K562 (cell line): ENCODE measurements around the gene PHACTR3. TPM values are rescaled to one million over a fixed set of nuclear protein-coding genes. Genes with fewer than 3 reads are reported as not detected.

ENCODE experiments used
- ESRRB ChIP-seq: fragments of 250-450 bp; sonication (Bioruptor Pico); IDR thresholded peaks from 2 replicates; pipeline ENCODE4 v1.5.0; 2020; ENCODE audit warnings: mild to moderate bottlenecking, moderate library complexity, borderline replicate concordance
- FOXM1 ChIP-seq, 2 experiments: fragments of 450-650 bp in 1 of 2; sonication (generic) in 1 of 2; formaldehyde crosslinking in 1 of 2; IDR thresholded peaks; 2 replicates each; pipeline versions ENCODE4 v1.6.1 to v1.9.0; 2017 to 2022; ENCODE audit warnings: low read depth in 2 of 2, mild to moderate bottlenecking in 2 of 2, missing genetic modification reagents in 1 of 2, moderate library complexity in 1 of 2
- HNRNPL ChIP-seq: fragments of 200-400 bp; formaldehyde crosslinking; IDR thresholded peaks from 2 replicates; pipeline ENCODE4 v1.6.1; 2017; ENCODE audit warnings: low read depth, mild to moderate bottlenecking, low read length
- HOMEZ ChIP-seq: fragments of 250-450 bp; sonication (Bioruptor Pico); IDR thresholded peaks from 2 replicates; pipeline ENCODE4 v1.4.0; 2020; ENCODE audit warnings: mild to moderate bottlenecking, moderate library complexity
- NCOA4 ChIP-seq: fragments of 450-650 bp; IDR thresholded peaks from 2 replicates; pipeline ENCODE4 v1.6.1; 2018; ENCODE audit warnings: mild to moderate bottlenecking; ENCODE audit not compliant: partially characterized antibody
- SP1 ChIP-seq: sonication (generic); formaldehyde crosslinking; IDR thresholded peaks from 2 replicates; pipeline ENCODE4 v1.8.1; 2022; ENCODE audit warnings: mild to moderate bottlenecking, missing genetic modification reagents
- ZBTB43 ChIP-seq: sonication (generic); formaldehyde crosslinking; IDR thresholded peaks from 2 replicates; pipeline ENCODE4 v1.8.0; 2023; ENCODE audit warnings: mild to moderate bottlenecking, missing genetic modification reagents
- ZNF583 ChIP-seq: fragments of 250-450 bp; sonication (Bioruptor Pico); IDR thresholded peaks from 2 replicates; pipeline ENCODE4 v1.4.0; 2020
- polyA plus RNA-seq, 8 experiments: library from polyadenylated mRNA; depleted of rRNA in 4 of 8; stranded (reverse) in 5 of 8; unstranded in 3 of 8; fragments of >200 nt; fragmentation: Nextera tagmentation in 2 of 8; fragmentation: Illumina TruSeq in 1 of 8; extraction: Ambion mirVana in 2 of 8; extraction: Trizol in 1 of 8; gene quantifications; 2 replicates each; pipeline versions ENCODE4 v1.2.1 to v1.2.3, GENCODE V29; 2011 to 2014; ENCODE audit warnings: inconsistent platforms in 1 of 8, missing spikeins in 1 of 8
- total RNA-seq, 7 experiments: library from RNA; depleted of rRNA in 6 of 7; stranded (reverse); fragments of >200 nt in 6 of 7; fragmentation: Illumina TruSeq in 2 of 7; extraction: Trizol in 2 of 7; gene quantifications; 2 replicates each; pipeline versions ENCODE4 v1.2.1 to v1.2.3, GENCODE V29; 2011 to 2021; ENCODE audit warnings: low replicate concordance in 1 of 7
- TF ChIP-seq, protein P1 (sequence below): fragments of 250-450 bp; sonication (Bioruptor Pico); IDR thresholded peaks from 2 replicates; pipeline ENCODE4 v1.5.0; 2021; ENCODE audit warnings: mild to moderate bottlenecking, moderate library complexity

PHACTR3 gene
- total and polyA plus RNA-seq, 9 of the 15 experiments (the other 6 are each of a cell fraction or from before 2014, with no cell fraction given), result not detected

GRCh38 chr20:59605601-59606364 lies 1.4 kb downstream of the PHACTR3 start (continued):
- no peak for TF ChIP-seq NCOA4
- TF ChIP-seq FOXM1 (IDR thresholded peaks at IDR 0.05; ENCODE audit: low read depth), result no peak
- no peak for TF ChIP-seq FOXM1 (CRISPR knock-in tag; IDR thresholded peaks at IDR 0.05; ENCODE audit: low read depth)
- TF ChIP-seq HOMEZ (CRISPR knock-in tag), result no peak
- no peak for TF ChIP-seq ESRRB (CRISPR knock-in tag)
- no peak for TF ChIP-seq SP1 (CRISPR knock-in tag)
- TF ChIP-seq ZNF583 (CRISPR knock-in tag), result no peak
- TF ChIP-seq ZBTB43, result no peak
- TF ChIP-seq, protein P1, sequence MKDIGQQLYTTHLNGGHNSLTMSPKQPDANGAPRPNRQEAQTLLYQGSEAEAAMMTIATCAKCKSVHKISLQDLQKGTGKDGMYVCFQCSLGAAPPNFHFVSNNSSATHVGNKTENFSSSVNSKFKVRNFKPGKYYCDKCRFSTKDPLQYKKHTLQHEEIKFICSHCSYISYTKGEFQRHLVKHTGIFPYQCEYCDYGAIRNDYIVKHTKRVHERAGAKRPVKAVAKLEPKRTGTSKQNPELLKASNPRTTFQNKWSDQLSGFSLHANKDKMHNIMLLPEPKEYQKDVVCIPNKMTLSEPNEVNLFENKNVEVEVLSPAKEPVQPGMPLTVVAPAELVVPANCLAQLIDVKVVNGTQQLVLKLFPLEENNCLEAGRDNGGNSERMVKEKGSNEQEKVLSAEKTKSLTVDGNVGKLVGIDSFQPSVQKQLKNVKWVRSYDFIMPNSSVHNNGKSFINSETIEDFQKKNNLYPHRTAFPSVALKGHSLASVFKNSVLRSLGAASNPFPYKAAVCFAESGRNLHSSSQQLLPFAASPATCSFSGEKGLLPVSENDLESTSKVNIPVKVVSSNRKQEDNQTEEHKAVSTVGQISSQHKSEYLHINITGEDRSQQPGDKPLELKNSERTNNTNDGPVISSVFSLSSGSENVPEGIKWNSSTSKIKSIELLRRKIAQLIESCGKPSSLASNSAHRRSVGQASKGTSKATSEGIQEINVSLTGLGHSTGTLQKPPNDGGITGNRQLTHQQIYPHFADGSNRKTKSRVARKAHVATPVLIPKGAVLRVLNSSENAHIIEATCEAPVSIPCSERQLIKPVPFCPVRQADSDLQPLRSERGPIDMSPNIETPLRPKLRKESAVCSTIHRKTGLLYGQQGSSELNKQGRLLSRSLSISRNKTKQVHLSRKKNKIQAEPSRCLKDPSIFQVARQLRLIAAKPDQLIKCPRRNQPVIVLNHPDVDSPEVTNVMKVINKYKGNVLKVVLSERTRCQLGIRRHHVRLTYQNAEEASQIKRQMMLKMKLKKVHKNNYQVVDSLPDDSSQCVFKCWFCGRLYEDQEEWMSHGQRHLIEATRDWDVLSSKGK (CRISPR knock-in tag), result no peak
- no peak for TF ChIP-seq HNRNPL
